HG03025 (cell line): ENCODE measurements around the gene CDKAL1.

Experiments used
- ATAC-seq: cut with Tn5 transposase; IDR thresholded peaks from one replicate; pipeline ENCODE4 v1.9.1; 2021; ENCODE audit warnings: mild to moderate bottlenecking, moderate library complexity; ENCODE audit not compliant: unreplicated experiment, low FRiP score

Gene CDKAL1

GRCh38 chr6:21204951-21205350, 670.7 kb downstream of the CDKAL1 start:
- ATAC-seq: no peak

GRCh38 chr6:21208081-21208795, 674.0 kb downstream of the CDKAL1 start:
- ATAC-seq: no peak

- no peak for ATAC-seq
Observed at GRCh38 chr6:21208796-21209186, 674.5 kb downstream of the CDKAL1 start.

- peak; percentile 68 for ATAC-seq
Observed at GRCh38 chr6:21213492-21213891, 679.2 kb downstream of the CDKAL1 start.

- no peak for ATAC-seq
Observed at GRCh38 chr6:21214738-21215448, 680.6 kb downstream of the CDKAL1 start.

- no peak for ATAC-seq
Observed at GRCh38 chr6:21219241-21219640, 685.0 kb downstream of the CDKAL1 start.

GRCh38 chr6:21219856-21220255, 685.6 kb downstream of the CDKAL1 start:
- no peak for ATAC-seq

GRCh38 chr6:21220271-21220987, 686.2 kb downstream of the CDKAL1 start:
- no peak for ATAC-seq

- ATAC-seq: no peak
Observed at GRCh38 chr6:21222656-21223055, 688.4 kb downstream of the CDKAL1 start.

- ATAC-seq: no peak
Observed at GRCh38 chr6:21225912-21226311, 691.7 kb downstream of the CDKAL1 start.

GRCh38 chr6:21227486-21227885, 693.2 kb downstream of the CDKAL1 start:
- no peak for ATAC-seq

- ATAC-seq: no peak
Observed at GRCh38 chr6:21228411-21228810, 694.2 kb downstream of the CDKAL1 start.

- ATAC-seq: no peak
Observed at GRCh38 chr6:21228876-21229460, 694.7 kb downstream of the CDKAL1 start.

GRCh38 chr6:21230536-21230935, 696.3 kb downstream of the CDKAL1 start:
- no peak for ATAC-seq

- no peak for ATAC-seq
Observed at GRCh38 chr6:21235162-21235561, 700.9 kb downstream of the CDKAL1 start.

GRCh38 chr6:21238208-21238607, 704.0 kb downstream of the CDKAL1 start:
- no peak for ATAC-seq

GRCh38 chr6:21240709-21241108, 706.5 kb downstream of the CDKAL1 start:
- ATAC-seq: no peak

- no peak for ATAC-seq
Observed at GRCh38 chr6:21241231-21242130, 707.2 kb downstream of the CDKAL1 start.

GRCh38 chr6:21244897-21245470, 710.7 kb downstream of the CDKAL1 start:
- no peak for ATAC-seq

GRCh38 chr6:21245488-21245887, 711.2 kb downstream of the CDKAL1 start:
- no peak for ATAC-seq
